Fibroblast of peridontal ligament (primary cell): Measurements from ENCODE around the gene ACTR2.

Source experiments
- DNase-seq: peaks from one replicate; pipeline ENCODE4 v3.0.0-alpha.2; 2010; ENCODE audit errors: extremely low read depth

The ACTR2 gene

GRCh38 chr2:65278531-65278981 lies 50.9 kb downstream of the ACTR2 start:
- DNase-seq: peak; percentile 51

- DNase-seq: no peak
Measured at GRCh38 chr2:65279756-65280155, 52.1 kb downstream of the ACTR2 start.

- DNase-seq: no peak
Measured at GRCh38 chr2:65281627-65282351, 54.2 kb downstream of the ACTR2 start.

- DNase-seq: no peak
Measured at GRCh38 chr2:65282477-65283053, 54.9 kb downstream of the ACTR2 start.

- DNase-seq: no peak
Measured at GRCh38 chr2:65287364-65287763, 59.7 kb downstream of the ACTR2 start.

GRCh38 chr2:65291216-65292105 lies 63.8 kb downstream of the ACTR2 start:
- no peak for DNase-seq

GRCh38 chr2:65292106-65292400 lies 64.4 kb downstream of the ACTR2 start:
- no peak for DNase-seq

GRCh38 chr2:65292461-65293011 lies 64.9 kb downstream of the ACTR2 start:
- DNase-seq: no peak

- DNase-seq: no peak
Measured at GRCh38 chr2:65293376-65293775, 65.7 kb downstream of the ACTR2 start.

GRCh38 chr2:65294136-65294535 lies 66.5 kb downstream of the ACTR2 start:
- DNase-seq: no peak

GRCh38 chr2:65294701-65295100 lies 67.1 kb downstream of the ACTR2 start:
- DNase-seq: no peak

- no peak for DNase-seq
Measured at GRCh38 chr2:65296971-65297370, 69.3 kb downstream of the ACTR2 start.

GRCh38 chr2:65297544-65297943 lies 69.9 kb downstream of the ACTR2 start:
- no peak for DNase-seq

- no peak for DNase-seq
Measured at GRCh38 chr2:65298089-65298488, 70.5 kb downstream of the ACTR2 start.

GRCh38 chr2:65299246-65299645 lies 71.6 kb downstream of the ACTR2 start:
- DNase-seq: no peak

- DNase-seq: peak; percentile 78
Measured at GRCh38 chr2:65300134-65300760, 72.6 kb downstream of the ACTR2 start.

- peak; percentile 96 for DNase-seq
Measured at GRCh38 chr2:65300761-65301711, 73.4 kb downstream of the ACTR2 start.

- no peak for DNase-seq
Measured at GRCh38 chr2:65305934-65306333, 78.3 kb downstream of the ACTR2 start.

- DNase-seq: no peak
Measured at GRCh38 chr2:65309699-65310098, 82.1 kb downstream of the ACTR2 start.

- DNase-seq: no peak
Measured at GRCh38 chr2:65311049-65311448, 83.4 kb downstream of the ACTR2 start.

GRCh38 chr2:65311596-65311995 lies 84.0 kb downstream of the ACTR2 start:
- no peak for DNase-seq
